Breast epithelium (tissue), 4 donors: Measurements from ENCODE around the gene DCST2. TPM values are rescaled to one million over a fixed set of nuclear protein-coding genes. Genes with fewer than 3 reads are reported as not detected.
A peak's percentile ranks its signal among the peaks of the same experiment; 100 is the strongest.

Source experiments
- DNase-seq, 2 donors: peaks; one replicate each; pipeline ENCODE4 v3.0.0-alpha.2; 2019; ENCODE audit warnings: low spot score in 2 of 2
- H3K27ac ChIP-seq, 2 donors: fragments of 200-600 bp; sonication (generic) in 1 of 2; one replicate each; pipeline ENCODE4 v1.5.1; 2016 to 2019; ENCODE audit warnings: mild to moderate bottlenecking in 1 of 2
- H3K27me3 ChIP-seq, 2 donors: fragments of 200-600 bp; sonication (generic) in 1 of 2; one replicate each; pipeline versions ENCODE4 v1.5.1 to v1.6.0; 2017 to 2019; ENCODE audit warnings: control low read depth in 1 of 2, mild to moderate bottlenecking in 1 of 2
- H3K36me3 ChIP-seq: fragments of 200-600 bp; one replicate; pipeline ENCODE4 v1.5.1; 2019
- H3K4me1 ChIP-seq, 2 donors: fragments of 200-600 bp; sonication (generic); one replicate each; pipeline ENCODE4 v1.5.1; 2016 to 2019; ENCODE audit warnings: control low read depth in 1 of 2
- H3K4me3 ChIP-seq, 3 donors: fragments of 200-600 bp; sonication (generic); 1 replicate in 2 of 3; 2 replicates in 1 of 3; pipeline ENCODE4 v1.5.1; 2016 to 2019; ENCODE audit warnings: mild to moderate bottlenecking in 3 of 3, moderate library complexity in 2 of 3
- H3K9me3 ChIP-seq, 2 donors: fragments of 200-600 bp; sonication (generic) in 1 of 2; one replicate each; pipeline ENCODE4 v1.5.1; 2016 to 2019; ENCODE audit warnings: control low read depth in 1 of 2
- CTCF ChIP-seq, 3 donors: fragments of 450-650 bp; IDR thresholded peaks; one replicate each; pipeline ENCODE4 v1.5.1; 2016 to 2017; ENCODE audit warnings: antibody characterized with exemption in 3 of 3, mild to moderate bottlenecking in 3 of 3, moderate library complexity in 3 of 3
- POLR2A ChIP-seq: fragments of 450-650 bp; IDR thresholded peaks from one replicate; pipeline ENCODE4 v1.6.1; 2016; ENCODE audit warnings: antibody characterized with exemption, mild to moderate bottlenecking, moderate library complexity
- POLR2AphosphoS5 ChIP-seq, 3 donors: sonication (generic); formaldehyde crosslinking; IDR thresholded peaks; one replicate each; pipeline ENCODE4 v1.6.1; 2017; ENCODE audit warnings: antibody characterized with exemption in 3 of 3
- intact Hi-C: fragments of 100-400 bp; cut with DNase I; formaldehyde crosslinking; loops from one replicate; pipeline ENCODE4 v1.15.1; 2023; ENCODE audit warnings: low total_unique reads
- total RNA-seq, 3 donors: library from RNA; depleted of rRNA; stranded (reverse); fragments of >200 nt; gene quantifications; one replicate each; pipeline ENCODE4 v1.1.0, GENCODE V29; 2016

DCST2 gene
- total RNA-seq, 3 donors from 2014 or later = 0.48 to 4.4 (median 3.3) TPM

DNA sequence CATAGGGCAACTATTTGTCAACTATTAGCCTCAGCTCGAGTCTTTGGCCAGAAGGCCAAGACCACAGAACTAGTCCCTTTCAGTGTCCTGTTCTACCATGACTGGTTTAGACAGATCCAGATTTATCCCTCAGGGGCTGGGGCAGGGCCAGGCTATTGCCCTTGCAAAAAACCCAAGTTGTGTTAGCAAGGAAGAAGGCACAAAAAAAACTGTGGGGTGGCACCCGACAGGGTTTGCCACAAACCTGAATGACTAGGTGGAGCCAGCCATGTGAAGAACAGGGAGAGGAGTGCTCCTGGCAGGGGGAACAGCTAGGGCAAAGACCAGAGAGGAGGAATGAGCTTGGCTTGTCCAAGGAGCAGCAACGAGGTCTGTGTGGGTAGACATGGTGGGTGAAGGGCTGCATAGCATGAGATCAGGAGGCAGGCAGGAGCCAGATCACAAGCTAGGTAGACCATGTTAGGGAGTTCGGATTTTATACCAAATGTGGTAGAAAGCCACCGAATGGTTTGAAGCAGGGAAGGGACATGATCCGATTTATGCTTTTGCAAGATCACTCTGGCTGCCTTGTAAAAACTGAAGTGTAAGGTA is 4.4 kb upstream of the DCST2 start:
- intact Hi-C loops = no loop called here

GRCh38 chr1:155037043-155037442 is 3.5 kb upstream of the DCST2 start:
- Histone ChIP-seq H3K9me3 (no peaks in the 10 kb centered on the region), H3K4me3 (no peak overlapping the region), H3K36me3 (no peaks in the 10 kb centered on the region), H3K4me1 (peaks cover 0 to 8% of the 10 kb centered on the region in 2 donors), H3K27ac (peak overlapping the region in 1 of 2 donors; percentile 90), H3K27me3 (no peaks in the 10 kb centered on the region)
- no peak for TF ChIP-seq CTCF (IDR thresholded peaks at IDR 0.05)
- TF ChIP-seq POLR2A = no peak
- no peak for TF ChIP-seq POLR2AphosphoS5 (IDR thresholded peaks at IDR 0.05)
- intact Hi-C loops = no loop called here
- DNase-seq = no peak

More for the DNA sequence above, 4.4 kb upstream of the DCST2 start:
- peaks cover 0 to 8% of the 10 kb centered on the region in 2 donors for H3K4me1 ChIP-seq
- H3K4me3 ChIP-seq = no peak overlapping the region
- TF ChIP-seq POLR2A = no peak
- peak in 1 of 3 donors; percentile 50 for TF ChIP-seq POLR2AphosphoS5 (IDR thresholded peaks at IDR 0.05)
- no peaks in the 10 kb centered on the region for H3K36me3 ChIP-seq
- H3K9me3 ChIP-seq = no peaks in the 10 kb centered on the region
- DNase-seq = peak in 1 of 2 donors; percentile 87
- H3K27me3 ChIP-seq = no peaks in the 10 kb centered on the region
- H3K27ac ChIP-seq = peak overlapping the region; percentile 75 to 90

- no peaks in the 10 kb centered on the region for H3K9me3 ChIP-seq
- H3K4me3 ChIP-seq = no peak overlapping the region
- peaks cover 0 to 8% of the 10 kb centered on the region in 2 donors for H3K4me1 ChIP-seq
- no peaks in the 10 kb centered on the region for H3K27me3 ChIP-seq
- H3K27ac ChIP-seq = peak overlapping the region in 1 of 2 donors; percentile 21
- intact Hi-C loops = no loop called here
- DNase-seq = no peak
- no peaks in the 10 kb centered on the region for H3K36me3 ChIP-seq
- TF ChIP-seq POLR2A = no peak
Observed at GRCh38 chr1:155035936-155036335, 2.4 kb upstream of the DCST2 start.

GRCh38 chr1:155034318-155035208 is 982 bp upstream of the DCST2 start:
- intact Hi-C loops = no loop called here
- DNase-seq = no peak
- Histone ChIP-seq H3K27me3 (no peaks in the 10 kb centered on the region), H3K36me3 (no peaks in the 10 kb centered on the region), H3K27ac (no peak overlapping the region), H3K9me3 (no peaks in the 10 kb centered on the region), H3K4me1 (peaks cover 0 to 8% of the 10 kb centered on the region in 2 donors), H3K4me3 (no peak overlapping the region)
- TF ChIP-seq POLR2A (no peak), CTCF (IDR thresholded peaks at IDR 0.05) (no peak), POLR2AphosphoS5 (IDR thresholded peaks at IDR 0.05) (no peak)

- no peak for DNase-seq
- Histone ChIP-seq H3K36me3 (no peaks in the 10 kb centered on the region), H3K27me3 (no peaks in the 10 kb centered on the region), H3K4me1 (no peaks in the 10 kb centered on the region), H3K27ac (no peak overlapping the region), H3K9me3 (no peaks in the 10 kb centered on the region), H3K4me3 (no peak overlapping the region)
- intact Hi-C loops = no loop called here
- TF ChIP-seq POLR2A = no peak
- no peak for TF ChIP-seq CTCF (IDR thresholded peaks at IDR 0.05)
- no peak for TF ChIP-seq POLR2AphosphoS5 (IDR thresholded peaks at IDR 0.05)
Observed at GRCh38 chr1:155032886-155033285, 695 bp downstream of the DCST2 start.

GRCh38 chr1:155030899-155031298 is 2.7 kb downstream of the DCST2 start:
- no peak for DNase-seq
- H3K27me3 ChIP-seq = no peaks in the 10 kb centered on the region
- TF ChIP-seq POLR2AphosphoS5 (IDR thresholded peaks at IDR 0.05) = no peak
- TF ChIP-seq CTCF (IDR thresholded peaks at IDR 0.05) = no peak
- TF ChIP-seq POLR2A = no peak
- no peaks in the 10 kb centered on the region for H3K4me1 ChIP-seq
- no peaks in the 10 kb centered on the region for H3K9me3 ChIP-seq
- no peak overlapping the region for H3K4me3 ChIP-seq
- intact Hi-C loops = no loop called here
- H3K36me3 ChIP-seq = no peaks in the 10 kb centered on the region
- H3K27ac ChIP-seq = no peak overlapping the region
